GM20000 (cell line): Measurements from ENCODE around the gene XRN1.

Experiments
- DNase-seq: peaks from one replicate; pipeline ENCODE4 v3.0.0; 2012; ENCODE audit warnings: low spot score
- CTCF ChIP-seq: IDR thresholded peaks from 2 replicates; pipeline ENCODE4 v1.5.1; 2012; ENCODE audit warnings: mild to moderate bottlenecking, control low read depth; ENCODE audit errors: extremely low read depth, missing control alignments

XRN1 gene

GRCh38 chr3:142287866-142288638, 159.8 kb downstream of the XRN1 start:
- DNase-seq = no peak
- TF ChIP-seq CTCF = no peak

DNA sequence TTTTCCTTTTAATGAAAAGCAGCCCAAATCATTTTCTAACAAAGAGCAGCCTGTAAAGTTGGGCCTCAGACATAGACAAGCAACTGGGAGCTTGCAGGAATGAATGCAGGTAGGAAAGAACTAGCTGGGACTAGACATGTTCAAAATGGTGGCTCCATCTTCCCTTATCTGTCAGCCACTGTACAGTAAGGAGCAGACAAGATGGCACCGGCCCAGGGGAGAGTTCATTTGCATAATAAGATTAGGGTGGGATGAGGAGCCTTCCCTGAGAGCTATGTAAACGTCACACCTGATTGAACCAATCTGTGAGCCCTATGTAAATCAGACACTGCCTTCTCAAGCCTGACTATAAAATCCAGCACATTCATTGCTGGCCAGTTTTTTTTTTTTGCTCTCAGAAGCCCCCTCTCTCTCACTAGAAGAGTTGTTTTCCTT, 162.7 kb downstream of the XRN1 start:
- DNase-seq = no peak
- TF ChIP-seq CTCF = no peak

- DNase-seq = no peak
- no peak for TF ChIP-seq CTCF
Measured at GRCh38 chr3:142282503-142282902, 165.3 kb downstream of the XRN1 start.

GRCh38 chr3:142281474-142281873, 166.4 kb downstream of the XRN1 start:
- no peak for TF ChIP-seq CTCF
- DNase-seq = no peak

DNA sequence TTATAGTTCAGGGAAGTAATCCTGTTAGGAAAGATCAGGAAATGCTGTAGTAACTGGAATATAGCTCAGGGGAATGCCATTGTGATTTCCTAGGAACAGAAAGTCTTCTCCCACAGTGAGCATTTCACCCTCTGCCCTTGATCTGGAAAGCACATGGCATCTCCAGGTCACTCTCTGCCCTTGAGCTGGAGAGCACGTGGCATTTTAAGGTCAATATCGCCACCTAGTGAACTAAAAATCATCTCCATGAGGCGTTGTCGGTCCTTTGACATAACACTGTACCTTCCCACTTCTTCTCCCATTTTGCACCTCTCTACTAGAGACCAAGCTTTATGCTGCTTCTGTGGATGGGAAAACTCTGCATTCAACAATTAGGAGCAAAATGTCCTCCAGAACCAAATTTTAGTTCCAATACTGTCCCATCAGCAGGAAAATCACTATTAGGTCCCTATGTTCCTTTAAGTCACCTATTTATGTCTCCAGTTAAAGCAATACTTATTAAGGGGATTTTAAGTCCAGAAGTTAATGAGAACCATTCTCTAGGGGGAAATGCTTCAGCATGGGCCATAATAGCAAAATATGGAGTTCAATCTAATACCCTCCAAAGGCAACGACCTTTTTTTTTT, 167.8 kb downstream of the XRN1 start:
- TF ChIP-seq CTCF = peak; percentile 34
- DNase-seq = peak; percentile 80

GRCh38 chr3:142278451-142278850, 169.4 kb downstream of the XRN1 start:
- DNase-seq = no peak

More at GRCh38 chr3:142278451-142278850, 169.4 kb downstream of the XRN1 start:
- no peak for TF ChIP-seq CTCF
